Globus pallidus (tissue), 1 donor: ENCODE data around the gene USP7.
"Not testable (repeated sequence)": the region's sequence is repeated elsewhere in the genome, so short reads cannot be mapped to it uniquely, and the experiment has no call there.

Experiments used
- DNase-seq: peaks from one replicate; pipeline ENCODE4 v3.0.0-alpha.2; 2015; ENCODE audit warnings: low spot score

Gene USP7

DNA sequence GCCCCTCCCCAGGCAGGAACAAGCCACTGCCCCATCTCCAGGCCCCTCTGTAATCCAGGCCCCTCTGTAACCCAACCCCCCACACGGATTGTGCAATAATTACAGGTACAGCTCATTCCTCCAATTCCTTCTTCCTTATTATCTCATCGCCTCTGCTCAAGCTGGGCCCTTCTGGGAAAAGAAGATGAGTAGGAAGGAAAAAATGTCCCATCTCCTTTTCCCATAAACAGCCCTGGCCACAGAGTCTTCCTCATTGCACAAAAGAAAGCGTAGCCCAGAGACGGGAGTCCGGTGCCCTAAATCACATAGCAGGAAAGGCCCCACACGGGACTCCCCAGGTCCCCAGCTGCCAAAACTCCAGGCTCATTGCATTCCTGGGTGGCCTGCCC lies 85.2 kb downstream of the USP7 start:
- DNase-seq, result no peak

DNA sequence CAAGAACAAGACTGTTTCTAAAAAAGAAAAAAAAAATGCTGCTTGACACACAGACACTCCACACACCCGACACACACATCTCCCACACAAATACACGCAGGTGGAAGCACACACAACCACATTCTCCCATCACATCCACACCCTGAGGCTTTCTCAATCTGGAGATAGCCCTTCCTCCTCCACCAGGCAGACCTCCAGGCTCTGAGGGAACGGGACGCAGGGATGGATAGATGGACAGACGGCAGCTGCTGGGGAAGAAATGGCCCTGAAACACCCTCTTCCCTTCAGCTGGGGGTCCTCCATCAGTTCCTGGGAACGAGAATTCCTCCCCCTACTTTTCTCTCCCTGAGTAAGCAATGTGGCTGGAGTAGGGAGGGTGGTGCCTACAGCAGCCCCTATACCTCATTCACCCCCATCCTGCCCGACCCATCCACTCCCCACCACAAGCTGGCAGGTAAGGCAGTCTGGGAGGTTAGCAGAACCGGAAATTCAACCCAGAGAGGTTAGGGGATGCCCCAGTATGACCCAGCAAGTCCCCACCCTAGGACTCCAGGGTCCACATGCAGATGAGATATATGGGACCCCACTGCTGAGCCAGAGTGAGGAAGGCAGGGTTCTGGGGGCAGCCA lies 85.7 kb downstream of the USP7 start:
- no peak for DNase-seq

DNA sequence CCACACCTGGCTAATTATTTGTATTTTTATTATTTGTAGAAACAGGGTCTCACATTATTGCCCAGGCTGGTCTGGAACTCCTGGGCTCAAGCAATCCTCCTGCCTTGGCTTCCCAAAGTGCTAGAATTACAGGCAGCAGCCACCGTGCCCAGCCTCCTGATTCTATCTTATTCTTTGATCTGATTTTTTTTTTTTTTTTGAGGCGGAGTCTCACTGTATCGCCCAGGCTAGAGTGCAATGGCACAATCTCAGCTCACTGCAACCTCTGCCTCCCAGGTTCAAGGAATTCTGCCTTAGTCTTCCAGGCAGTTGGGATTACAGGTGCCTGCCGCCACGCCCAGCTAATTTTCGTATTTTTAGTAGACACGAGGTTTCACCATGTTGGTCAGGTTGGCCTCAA lies 88.4 kb downstream of the USP7 start:
- DNase-seq, result not testable (repeated sequence)

DNA sequence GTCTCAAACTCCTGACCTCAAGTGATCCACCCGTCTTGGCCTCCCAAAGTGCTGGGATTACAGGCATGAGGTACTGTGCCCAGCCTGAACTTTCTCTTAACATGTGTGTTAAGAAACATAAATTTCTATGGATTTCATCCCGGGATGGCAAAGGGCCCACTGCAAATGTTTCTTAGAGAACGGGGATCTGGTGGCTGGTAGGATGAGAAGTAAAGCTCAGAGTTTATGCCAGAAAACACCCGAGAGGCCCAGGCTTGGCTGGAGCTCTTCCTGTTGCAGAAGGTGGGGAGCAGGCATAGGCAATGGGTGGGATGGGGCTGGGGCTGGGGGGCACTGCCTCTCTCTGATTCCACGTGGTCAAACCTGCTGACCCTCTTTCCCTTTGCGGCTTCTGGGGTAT lies 89.3 kb downstream of the USP7 start:
- DNase-seq, result no peak

DNA sequence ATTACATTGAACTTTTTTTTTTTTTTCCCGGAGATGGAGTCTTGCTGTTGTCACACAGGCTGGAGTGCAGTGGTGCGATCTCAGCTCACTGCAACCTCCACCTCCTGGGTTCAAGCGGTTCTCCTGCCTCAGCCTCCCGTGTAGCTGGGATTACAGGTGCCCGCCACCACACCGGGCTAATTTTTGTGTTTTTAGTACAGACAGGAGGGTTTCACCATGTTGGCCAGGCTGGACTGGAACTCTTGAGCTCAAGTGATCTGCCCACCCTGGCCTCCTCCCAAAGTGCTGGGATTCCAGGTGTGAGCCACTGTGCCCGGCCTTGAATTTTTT lies 89.9 kb downstream of the USP7 start:
- not testable (repeated sequence) for DNase-seq

DNA sequence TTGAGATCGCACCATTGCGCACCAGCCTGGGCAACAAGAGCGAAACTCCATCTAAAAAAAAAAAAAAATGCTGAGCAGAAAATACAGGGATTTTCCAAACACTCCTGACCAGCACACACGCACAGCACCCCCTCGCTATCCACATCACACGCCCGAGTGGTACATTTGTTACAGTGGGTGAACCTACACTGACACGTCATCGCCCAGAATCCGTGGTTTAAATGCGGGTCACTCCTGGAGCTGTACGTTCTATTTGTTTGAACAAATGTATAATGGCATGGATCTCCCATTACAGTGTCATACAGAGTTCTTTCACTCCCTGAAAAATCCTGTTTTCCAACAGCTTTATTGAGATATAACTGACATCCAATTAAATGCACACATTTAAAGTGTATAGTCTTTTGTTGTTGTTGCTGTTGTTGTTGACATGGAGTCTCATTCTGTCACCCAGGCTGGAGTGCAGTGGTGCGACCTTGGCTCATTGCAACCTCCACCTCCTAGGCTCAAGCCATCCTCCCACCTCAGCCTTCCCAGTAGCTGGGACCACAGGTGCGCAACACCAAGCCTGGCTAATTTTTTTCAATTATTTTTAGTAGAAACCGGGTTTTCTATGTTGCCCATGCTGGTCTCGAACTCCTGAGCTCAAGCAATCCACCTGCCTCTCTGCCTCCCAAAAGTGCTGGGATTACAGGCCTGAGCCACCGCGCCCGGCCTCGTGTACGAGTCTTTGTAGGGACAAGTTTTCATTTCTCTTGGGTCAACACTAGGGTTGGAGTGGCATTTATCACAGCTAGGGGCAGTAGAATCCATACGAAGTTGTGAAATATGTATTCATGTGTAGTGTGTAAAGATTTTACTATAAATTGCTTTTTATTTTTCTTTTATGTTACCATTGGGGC lies 90.5 kb downstream of the USP7 start:
- DNase-seq, result no peak

DNA sequence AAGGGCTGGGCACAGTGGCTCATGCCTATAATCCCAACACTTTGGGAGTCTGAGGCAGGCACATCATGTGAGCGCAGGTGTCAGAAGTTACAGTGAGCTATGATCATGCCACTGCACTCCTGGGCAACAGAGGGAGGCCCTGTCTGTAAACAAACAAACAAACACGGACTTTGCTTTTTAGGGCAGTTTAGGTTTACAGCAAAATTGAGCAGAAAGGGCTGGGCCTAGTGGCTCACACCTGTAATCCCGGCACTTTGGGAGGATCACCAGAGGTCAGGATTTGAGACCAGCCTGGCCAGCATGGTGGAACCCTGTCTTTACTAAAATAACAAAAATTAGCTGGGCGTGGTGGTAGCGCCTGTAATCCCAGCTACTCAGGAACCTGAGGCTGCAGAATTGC lies 91.6 kb downstream of the USP7 start:
- no peak for DNase-seq

DNA sequence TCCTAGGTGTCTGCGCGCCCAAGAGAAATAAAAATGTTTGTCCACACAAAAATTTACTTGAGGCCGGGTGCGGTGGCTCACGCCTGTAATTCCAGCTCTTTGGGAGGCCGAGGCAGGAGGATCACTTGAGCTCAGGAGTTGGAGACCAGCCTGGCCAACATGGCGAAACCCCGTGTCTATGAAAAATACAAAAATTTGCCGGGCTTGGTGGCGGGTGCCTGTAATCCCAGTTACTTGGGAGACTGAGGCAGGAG lies 93.8 kb downstream of the USP7 start:
- DNase-seq, result not testable (repeated sequence)

DNA sequence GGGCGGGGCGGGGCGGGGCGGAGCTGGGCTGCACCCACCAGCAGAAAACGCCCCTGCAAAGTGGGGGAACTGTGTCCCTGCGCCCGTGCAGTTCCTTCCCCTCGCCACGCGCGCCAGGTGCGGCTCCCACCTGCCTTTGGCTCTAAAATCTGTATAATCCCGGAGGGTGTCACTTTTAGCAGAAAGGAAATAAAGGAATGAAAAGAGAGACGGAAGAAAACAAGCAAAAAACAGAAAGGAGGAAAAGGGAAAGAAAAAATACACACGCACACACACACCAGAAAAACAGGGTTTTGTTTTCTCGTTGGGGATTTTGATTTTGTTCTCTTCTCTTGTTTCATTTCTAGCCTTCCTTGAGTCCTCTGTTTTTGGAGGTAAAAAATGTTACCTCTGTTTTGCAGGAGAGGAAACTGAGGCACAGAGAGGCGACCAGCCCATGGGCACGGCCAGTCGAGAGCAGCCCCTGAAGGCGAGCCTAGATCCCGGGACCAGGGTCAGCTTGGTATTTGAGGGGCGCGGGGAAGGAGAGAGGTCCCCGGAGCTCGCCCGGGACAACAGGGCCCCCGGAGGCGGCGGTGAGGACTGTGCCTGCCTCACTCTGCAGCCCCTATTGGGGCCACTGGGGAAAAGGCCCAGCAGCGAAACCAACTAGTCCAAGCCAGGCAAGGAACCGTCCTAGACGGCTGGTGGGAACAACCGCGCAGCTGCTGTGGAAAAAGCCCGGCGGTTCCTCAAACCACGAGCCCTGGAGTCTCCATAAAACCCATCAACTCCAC lies 94.3 kb downstream of the USP7 start:
- DNase-seq, result no peak

DNA sequence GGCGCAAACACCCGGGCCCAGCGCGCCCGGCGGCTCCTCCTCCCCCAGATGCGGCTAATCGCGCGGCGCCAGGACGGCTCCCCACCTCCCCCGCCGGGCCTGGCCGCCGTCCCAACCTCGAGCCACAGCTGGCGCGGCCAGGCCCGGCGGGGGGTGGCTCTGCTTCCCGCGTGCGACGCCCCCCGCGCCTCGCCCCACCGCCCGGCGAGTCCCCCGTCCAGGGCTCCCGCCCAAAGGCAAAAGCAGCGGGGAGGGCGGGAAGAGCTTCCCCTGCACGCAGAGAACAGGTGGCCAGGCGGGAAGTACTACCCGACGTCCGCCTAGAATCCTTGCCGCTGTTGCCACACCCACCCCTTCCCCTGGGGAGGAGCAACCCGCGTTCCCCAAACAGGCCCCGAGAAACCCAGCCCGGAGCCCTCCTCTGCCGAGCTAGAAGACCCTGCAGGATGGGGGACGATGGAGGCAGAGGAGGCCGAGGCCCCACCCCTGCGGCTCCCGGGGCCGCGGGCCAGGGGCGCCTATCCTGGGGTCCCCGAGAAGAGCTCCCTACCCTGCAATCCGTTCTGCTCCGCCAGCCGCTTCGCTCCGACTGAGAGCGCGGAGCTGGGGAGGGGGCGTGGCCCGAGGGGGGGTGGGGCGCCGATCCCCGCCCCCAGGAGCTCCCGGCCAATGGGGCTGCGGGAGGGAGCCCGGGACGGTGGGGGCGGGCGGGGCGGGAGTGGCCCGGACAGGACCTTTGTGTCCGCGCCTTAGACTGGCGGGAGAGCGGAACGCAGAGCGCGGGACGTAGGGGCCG lies 95.1 kb downstream of the USP7 start, which contains the start of gene CARHSP1:
Gene CARHSP1 (minus strand): TSS at position 591 of the 796 bp plus-strand sequence. CDS start 9,678 bp downstream, outside the sequence.
- DNase-seq, result peak; percentile 92

DNA sequence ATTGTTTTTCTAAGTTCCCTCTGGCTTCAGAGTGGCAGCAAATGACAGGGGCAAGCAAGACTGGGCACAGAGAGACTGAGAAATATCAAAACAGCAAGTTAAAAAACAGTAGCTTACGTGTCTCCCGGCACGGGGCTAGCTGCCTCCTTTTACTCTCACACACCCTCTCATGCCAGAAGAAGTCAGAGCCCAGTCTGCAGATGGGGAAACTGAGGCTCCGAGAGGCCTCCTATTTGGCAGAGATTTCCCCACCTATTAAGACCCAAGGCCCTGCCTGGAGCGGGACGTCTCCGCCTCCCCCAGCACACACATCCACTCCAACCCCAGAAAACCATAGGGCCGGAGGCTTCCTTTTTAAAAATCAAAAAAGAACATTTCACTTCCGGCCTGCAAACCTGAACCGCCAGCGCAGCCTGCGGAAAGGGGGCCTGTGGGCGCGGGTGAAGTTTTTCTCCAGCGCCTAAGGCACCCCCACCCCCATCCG lies 95.7 kb downstream of the USP7 start:
- no peak for DNase-seq

DNA sequence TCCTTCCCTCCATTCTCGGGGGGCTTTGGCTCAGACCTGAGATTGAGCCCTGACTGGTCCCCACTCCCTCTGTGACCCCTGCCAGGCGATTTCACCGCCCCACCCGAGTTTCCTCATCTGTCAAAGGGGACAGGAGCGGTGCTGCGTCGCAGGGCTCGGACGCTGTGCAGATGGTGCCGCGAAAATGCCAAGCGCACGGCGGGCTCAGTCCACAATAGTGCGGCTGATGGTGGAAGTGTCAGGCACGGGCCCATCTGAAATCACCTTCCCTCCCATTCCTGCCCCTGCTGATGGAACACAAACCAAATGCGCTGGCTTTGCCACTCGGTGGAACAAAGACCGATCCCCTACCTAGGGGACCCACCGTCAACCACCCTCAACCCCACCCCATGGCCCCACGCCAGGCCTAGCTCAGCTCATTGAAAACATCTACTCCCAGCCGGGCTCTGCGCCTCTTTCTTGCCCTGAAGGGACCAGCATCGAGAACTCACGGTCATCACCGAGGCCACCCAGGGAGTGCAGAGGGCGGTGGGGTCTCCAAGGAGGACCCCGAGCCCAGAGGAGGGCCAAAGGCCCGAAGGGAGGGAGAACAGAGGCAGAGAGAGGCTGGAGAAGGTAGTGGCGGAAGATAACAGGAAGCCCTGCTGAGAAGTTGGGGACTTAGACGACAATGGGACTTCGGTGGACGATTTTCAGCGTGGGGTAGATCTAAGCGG lies 96.3 kb downstream of the USP7 start:
- peak; percentile 58 for DNase-seq

DNA sequence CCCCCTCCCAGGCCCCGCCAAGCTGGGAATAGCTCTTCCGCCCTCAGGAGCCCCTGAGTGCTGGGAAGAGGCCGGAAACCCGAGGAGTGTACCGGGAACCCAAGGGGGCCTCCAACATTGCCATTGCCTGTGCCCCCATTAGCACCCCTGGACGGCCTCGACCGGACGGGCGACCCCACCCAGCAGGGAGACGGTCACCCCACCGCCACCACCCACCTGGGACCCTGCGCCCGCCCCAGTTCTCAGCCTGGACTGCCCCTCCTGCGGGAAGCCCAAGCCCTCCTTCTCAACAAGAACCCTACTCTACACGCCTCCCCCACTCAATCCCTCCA lies 96.9 kb downstream of the USP7 start:
- DNase-seq, result no peak

DNA sequence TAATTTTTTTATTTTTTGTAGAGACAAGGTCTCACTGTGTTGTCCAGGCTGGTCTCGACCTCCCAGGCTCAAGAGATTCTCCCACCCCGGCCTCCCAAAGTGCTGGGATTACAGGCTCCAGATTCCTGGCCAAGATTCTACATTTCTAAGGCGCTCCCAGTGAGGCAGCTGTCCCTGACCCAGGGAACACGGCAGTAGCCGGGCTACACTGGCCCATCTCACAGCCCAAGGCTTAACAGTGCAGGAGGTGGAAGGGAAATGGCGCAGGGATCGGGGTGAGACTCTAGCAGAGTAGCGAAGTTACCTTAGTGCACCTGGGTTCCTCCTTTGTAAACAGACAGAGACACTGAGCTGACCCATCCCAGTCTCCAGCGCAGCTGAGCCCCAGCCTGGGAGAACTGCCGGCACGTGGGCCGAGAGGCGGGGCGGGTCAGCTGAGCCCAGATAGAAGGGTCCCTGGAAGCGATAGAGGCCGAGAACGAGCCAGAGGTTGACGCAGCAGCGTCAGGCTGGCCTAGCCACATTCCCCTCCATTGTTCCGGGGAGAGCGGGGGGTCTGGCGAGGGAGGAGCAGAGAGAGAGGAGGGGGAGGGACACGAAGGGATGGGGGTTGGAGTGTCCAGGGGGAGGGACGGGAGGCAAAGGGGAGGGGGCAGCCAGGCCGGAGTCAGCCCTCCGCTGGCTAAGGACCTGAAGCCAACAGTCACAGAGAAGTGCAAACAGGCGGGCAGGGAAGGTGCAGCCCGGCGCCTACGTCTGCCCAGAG lies 97.4 kb downstream of the USP7 start:
- peak; percentile 74 for DNase-seq

DNA sequence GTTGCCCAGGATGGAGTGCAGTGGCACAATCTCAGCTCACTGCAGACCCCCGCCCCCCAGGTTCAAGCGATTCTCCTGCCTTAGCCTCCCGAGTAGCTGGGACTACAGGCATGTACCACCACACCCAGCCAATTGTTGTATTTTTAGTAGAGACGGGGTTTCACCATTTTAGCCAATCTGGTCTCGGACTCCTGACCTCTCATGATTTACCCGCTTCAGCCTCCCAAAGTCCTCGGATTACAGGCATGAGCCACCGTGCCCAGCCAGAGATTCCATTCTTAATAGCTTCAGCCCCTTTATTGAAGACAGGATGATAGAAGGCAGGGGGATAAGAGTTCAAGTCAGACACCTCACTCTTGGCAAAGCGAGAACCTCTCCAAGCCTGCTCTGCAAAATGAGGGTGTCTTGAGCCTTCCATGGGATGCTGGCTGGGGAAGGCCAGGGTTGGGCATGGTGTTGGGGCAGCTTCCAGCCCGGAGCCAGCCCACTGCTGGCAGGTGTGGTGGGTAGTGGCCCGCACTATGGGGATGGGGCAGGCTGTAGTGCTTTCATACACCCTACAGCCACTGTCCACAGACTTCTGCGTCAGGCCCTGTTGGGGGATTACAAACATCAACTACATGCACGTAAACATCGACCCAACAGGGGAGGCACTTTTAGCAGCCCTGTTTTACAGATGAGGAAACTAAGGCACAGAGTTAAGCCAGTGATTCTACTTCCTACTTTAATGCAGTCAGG lies 98.4 kb downstream of the USP7 start:
- no peak for DNase-seq

DNA sequence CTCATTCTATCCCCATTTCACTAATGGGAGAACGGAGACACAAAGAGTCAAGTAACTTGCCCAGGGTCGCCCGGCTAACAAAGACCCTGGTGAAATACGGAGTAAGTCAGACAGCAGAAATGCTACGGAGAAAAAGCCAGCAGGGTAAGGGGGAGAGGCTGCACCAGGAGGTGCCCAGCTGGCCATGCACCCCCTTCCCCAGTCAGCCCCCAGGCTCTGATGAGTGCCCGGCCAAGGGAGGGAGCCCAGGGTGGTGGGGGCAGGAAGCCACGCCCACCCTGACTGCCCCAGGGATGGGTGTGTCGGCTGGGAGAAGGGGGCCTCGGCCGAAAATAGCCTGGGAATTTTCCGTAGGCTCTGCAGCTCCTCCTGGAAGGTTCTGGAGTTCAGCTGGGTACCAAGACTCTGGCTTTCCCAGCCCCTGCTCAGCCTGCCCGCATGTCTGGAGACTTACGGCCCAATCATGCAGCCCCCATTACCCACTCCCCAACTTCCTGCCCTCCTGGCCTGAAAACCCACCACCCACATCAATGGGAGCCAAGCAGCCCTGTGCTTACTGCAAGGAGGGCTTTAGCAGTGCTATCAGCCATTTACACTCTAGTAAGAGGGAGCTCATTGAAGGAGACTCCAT lies 99.1 kb downstream of the USP7 start:
- no peak for DNase-seq

DNA sequence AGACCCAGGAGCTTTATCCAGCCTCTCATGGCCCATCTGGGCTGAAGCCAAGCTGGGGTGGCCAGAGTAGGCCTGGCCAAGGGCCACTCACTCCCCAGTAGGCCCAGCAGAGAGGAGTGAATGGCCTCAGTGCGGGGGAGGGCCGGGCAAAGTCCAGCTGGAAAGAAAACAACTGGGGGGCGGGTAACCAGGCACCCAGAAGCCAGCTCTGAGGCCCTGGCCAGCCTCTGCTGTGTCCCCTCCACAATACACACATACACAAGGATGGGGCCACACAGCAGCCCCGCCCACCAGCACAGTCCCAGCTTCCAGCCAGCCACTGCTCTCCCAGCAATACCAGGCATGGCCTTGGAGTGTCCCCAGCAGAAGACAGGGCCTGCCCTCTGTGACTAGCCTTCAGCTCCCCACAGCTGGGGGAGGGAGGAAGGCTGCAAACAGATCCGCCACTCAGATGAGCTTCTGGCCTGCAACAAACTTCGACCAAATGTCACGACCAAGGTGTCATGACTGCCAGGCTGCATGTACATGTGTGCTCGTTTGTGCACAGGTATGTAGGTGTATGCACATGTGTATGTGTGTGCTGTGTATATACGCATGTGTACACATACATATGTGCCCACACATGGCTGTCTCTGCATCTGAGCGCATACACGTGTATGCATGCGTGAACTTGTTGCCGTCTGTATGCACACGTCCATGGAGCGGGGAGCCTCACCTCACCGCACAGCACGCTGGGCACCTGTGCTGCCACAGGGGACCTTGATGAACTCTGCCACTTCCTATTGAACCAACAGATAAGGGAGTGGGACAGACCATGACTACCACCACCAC lies 99.9 kb downstream of the USP7 start:
- peak; percentile 97 for DNase-seq

DNA sequence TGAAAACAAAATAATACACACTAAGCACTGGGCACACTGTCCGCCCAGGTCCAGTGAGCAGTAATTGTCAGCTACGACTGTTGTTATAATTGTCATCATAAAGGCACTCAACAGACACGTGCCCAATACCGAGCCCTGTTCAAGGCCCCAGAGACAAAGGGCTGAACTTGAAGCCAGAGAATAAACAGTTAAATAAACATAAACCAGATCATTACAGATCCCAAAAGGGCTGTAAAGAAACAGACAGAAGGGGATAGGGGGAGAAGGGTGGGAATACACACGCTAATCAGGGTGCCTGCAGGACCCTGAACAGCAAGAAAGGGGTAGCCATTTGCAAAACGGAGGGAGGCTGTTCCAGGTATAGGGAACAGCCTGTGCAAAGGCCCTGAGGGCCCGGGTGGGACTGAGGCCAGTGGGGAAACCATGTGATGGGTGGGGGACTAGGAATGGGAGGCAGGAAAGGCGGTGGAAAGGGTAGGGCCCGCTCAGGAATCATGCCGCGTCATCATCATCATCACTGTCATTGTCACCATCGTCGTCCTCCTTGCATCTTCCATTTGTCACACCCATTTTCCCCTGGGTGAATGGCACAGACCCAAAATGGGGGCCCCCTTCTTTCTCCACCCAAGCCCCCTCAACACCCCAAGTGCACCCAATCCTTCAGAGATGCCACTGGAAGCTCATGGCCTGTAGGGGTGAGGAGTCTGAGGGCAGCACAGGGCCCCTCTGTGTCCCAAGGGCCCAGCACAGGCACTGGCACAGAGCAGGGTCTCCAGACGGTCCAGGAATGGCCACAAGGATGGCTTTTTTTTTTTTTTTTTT lies 101.2 kb downstream of the USP7 start:
- DNase-seq, result no peak
